PC-9 (cell line): ENCODE data around the gene GJC2.

Experiments used
- CTCF ChIP-seq: fragments of 200-600 bp; sonication (generic); conservative IDR thresholded peaks from 2 replicates; pipeline ENCODE4 v1.6.1; 2017; ENCODE audit warnings: mixed run types, antibody characterized with exemption, mild to moderate bottlenecking, moderate library complexity
- EZH2 ChIP-seq: fragments of 200-600 bp; sonication (generic); IDR thresholded peaks from 2 replicates; pipeline ENCODE4 v1.8.0; 2017; ENCODE audit warnings: antibody characterized with exemption, low read depth

- TF ChIP-seq CTCF (no peak), EZH2 (no peak)
Observed at GRCh38 chr1:228100822-228101613, 48.7 kb upstream of the GJC2 start.
